PC-9 (cell line): ENCODE results near the gene R3HDM2. TPM values are rescaled to one million over a fixed set of nuclear protein-coding genes. Genes with fewer than 3 reads are reported as not detected.

ENCODE experiments used
- Bru-seq: library from RNA; stranded (reverse); fragments of 400-500 nt; gene quantifications from one replicate; lab custom pipeline; 2021; lab: Mats Ljungman, UMichigan
- BruChase-seq, 2 experiments: library from RNA; stranded (reverse); fragments of 400-500 nt; gene quantifications; one replicate each; lab custom pipeline; 2021; lab: Mats Ljungman, UMichigan
- BruUV-seq: library from RNA; stranded (reverse); fragments of 400-500 nt; replicated peaks from 2 replicates; lab custom pipeline; 2021; lab: Mats Ljungman, UMichigan
- CTCF ChIA-PET: fragments of 300-600 bp; sonication (Branson Sonifier 250); formaldehyde crosslinking; loops from one replicate; lab custom pipeline; 2022; ENCODE audit warnings: antibody characterized with exemption; lab: Charles Lee
- POLR2A ChIA-PET: fragments of 300-600 bp; sonication (Branson Sonifier 250); formaldehyde crosslinking; loops from one replicate; lab custom pipeline; 2022; ENCODE audit warnings: antibody characterized with exemption; ENCODE audit not compliant: unreplicated experiment; lab: Charles Lee
- DNase-seq, 2 experiments: peaks; one replicate each; pipeline versions ENCODE4 v3.0.0 to v3.0.0-alpha.2; 2015 to 2022; ENCODE audit warnings: mixed read lengths in 1 of 2
- H2AFZ ChIP-seq: fragments of 200-600 bp; sonication (generic); 2 replicates; pipeline ENCODE4 v1.8.1; 2017; ENCODE audit warnings: antibody characterized with exemption
- H3F3A ChIP-seq: fragments of 200-600 bp; sonication (generic); 2 replicates; pipeline ENCODE4 v1.8.1; 2017; ENCODE audit warnings: antibody characterized with exemption, mild to moderate bottlenecking, low read depth; ENCODE audit not compliant: insufficient read depth
- H3K27ac ChIP-seq: fragments of 200-600 bp; sonication (generic); 2 replicates; pipeline ENCODE4 v1.6.1; 2016; ENCODE audit warnings: mixed run types
- H3K27me3 ChIP-seq: fragments of 200-600 bp; sonication (generic); 2 replicates; pipeline ENCODE4 v1.6.1; 2016; ENCODE audit warnings: low read depth, mixed run types; ENCODE audit not compliant: insufficient read depth
- H3K36me3 ChIP-seq: fragments of 200-600 bp; sonication (generic); 2 replicates; pipeline ENCODE4 v1.6.1; 2016; ENCODE audit warnings: low read depth, mixed run types
- H3K4me1 ChIP-seq: fragments of 200-600 bp; sonication (generic); replicated peaks from 2 replicates; pipeline ENCODE4 v1.6.1; 2016; ENCODE audit warnings: mixed run types; ENCODE audit not compliant: insufficient read depth
- H3K4me2 ChIP-seq: fragments of 200-600 bp; sonication (generic); 2 replicates; pipeline ENCODE4 v1.6.1; 2017; ENCODE audit warnings: mixed run types
- H3K4me3 ChIP-seq: fragments of 200-600 bp; sonication (generic); 2 replicates; pipeline ENCODE4 v1.6.1; 2016; ENCODE audit warnings: mixed run types
- H3K79me2 ChIP-seq: fragments of 200-600 bp; sonication (generic); 2 replicates; pipeline ENCODE4 v1.6.1; 2017; ENCODE audit warnings: low read depth, mixed run types
- H3K9me2 ChIP-seq: fragments of 200-600 bp; sonication (generic); 2 replicates; pipeline ENCODE4 v1.8.1; 2017; ENCODE audit warnings: mild to moderate bottlenecking; ENCODE audit not compliant: insufficient read depth
- H3K9me3 ChIP-seq: fragments of 200-600 bp; sonication (generic); 2 replicates; pipeline ENCODE4 v1.8.1; 2016; ENCODE audit warnings: low read depth; ENCODE audit not compliant: insufficient read depth
- H4K20me1 ChIP-seq: fragments of 200-600 bp; sonication (generic); 2 replicates; pipeline ENCODE4 v1.8.1; 2017; ENCODE audit not compliant: insufficient read depth
- CTCF ChIP-seq: fragments of 200-600 bp; sonication (generic); conservative IDR thresholded peaks from 2 replicates; pipeline ENCODE4 v1.6.1; 2017; ENCODE audit warnings: mixed run types, antibody characterized with exemption, mild to moderate bottlenecking, moderate library complexity
- EZH2 ChIP-seq: fragments of 200-600 bp; sonication (generic); IDR thresholded peaks from 2 replicates; pipeline ENCODE4 v1.8.0; 2017; ENCODE audit warnings: antibody characterized with exemption, low read depth
- intact Hi-C: fragments of 100-400 bp; cut with micrococcal nuclease; formaldehyde crosslinking; loops from one replicate; pipeline ENCODE4 v1.10.0; 2022; ENCODE audit not compliant: unreplicated experiment
- long read RNA-seq: library from polyadenylated mRNA; stranded (forward); transcript quantifications from one replicate; pipeline ENCODE4 v2.0.0, GENCODE V29; 2022
- total RNA-seq: library from RNA; stranded (reverse); gene quantifications from 2 replicates; pipeline ENCODE4 v1.2.3, GENCODE V29; 2021

The R3HDM2 gene
- total RNA-seq = 54.4 and 65.1 TPM in 2 replicates
- Bru-seq, nascent RNA = percentile 75 among the genes with signal in this experiment
- percentile 79 among the genes with signal in this experiment for BruChase-seq, experiment 1, labeled RNA remaining after a 2-hour chase
- BruChase-seq, experiment 2, labeled RNA remaining after a 6-hour chase = percentile 69 among the genes with signal in this experiment
- long read RNA-seq, full-length matches to known transcripts = 4 of 19 reads
- long read RNA-seq, partial matches to known transcripts = 12 of 19 reads
- long read RNA-seq, other reads (novel, unspliced or antisense) = 3 of 19 reads

DNA sequence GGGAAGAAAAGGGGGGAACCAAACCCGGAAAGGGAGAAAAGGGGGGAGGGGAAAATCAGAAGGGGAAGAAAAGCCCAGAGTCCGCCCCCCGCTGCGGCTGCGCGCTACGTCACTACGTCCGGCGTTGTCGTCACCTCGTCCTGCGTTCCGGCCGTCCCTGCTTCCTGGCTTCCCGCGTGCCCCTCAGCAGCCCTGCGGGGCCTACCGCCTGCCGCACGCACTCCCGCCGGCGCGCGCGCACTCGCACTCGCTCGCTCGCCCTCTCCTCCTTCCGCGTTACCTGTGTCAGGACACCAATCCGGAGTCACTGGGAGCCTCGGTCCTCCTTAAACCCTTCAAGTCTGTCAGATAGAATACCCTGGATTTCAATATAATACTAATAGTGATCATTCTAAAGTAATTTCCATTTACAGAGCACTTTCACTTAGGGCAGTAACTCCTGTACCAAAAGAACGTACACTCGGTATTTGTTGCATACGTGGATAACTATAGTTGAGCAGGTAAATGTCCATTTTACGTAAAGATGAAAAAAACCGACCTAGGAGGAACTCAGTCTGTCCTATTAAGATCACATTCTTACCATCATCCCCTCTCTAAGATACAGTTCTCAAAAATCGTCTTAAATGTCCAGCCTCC lies at the start of gene R3HDM2:
R3HDM2 (minus strand) TSS at position 113 of the 636 bp plus-strand sequence. CDS start 120,615 bp downstream, outside the sequence.
- Histone ChIP-seq H3K36me3 (no peaks in the 10 kb centered on the region), H3F3A (peaks cover 13% of the 10 kb centered on the region; the same call in 1 of the 2 replicates), H3K9me2 (no peaks in the 10 kb centered on the region), H3K9me3 (no peaks in the 10 kb centered on the region), H3K4me3 (peak within 1 kb of the TSS; percentile 74), H3K27me3 (no peaks in the 10 kb centered on the region), H3K79me2 (peaks cover 21% of the 10 kb centered on the region), H3K4me1 (peaks cover 18% of the 10 kb centered on the region), H2AFZ (peak within 1 kb of the TSS; percentile 97), H4K20me1 (no peaks in the 10 kb centered on the region), H3K27ac (peak within 1 kb of the TSS; percentile 91), H3K4me2 (peak within 1 kb of the TSS; percentile 93)
- TF ChIP-seq CTCF (no peak), EZH2 (no peak)
- intact Hi-C loops = no loop called here
- CTCF ChIA-PET = no interaction called here
- peak; percentile 85 to 95 for DNase-seq
- POLR2A ChIA-PET = no interaction called here
- TSS peak; percentile 85 for BruUV-seq

- intact Hi-C loops = no loop called here
- H3K9me2 ChIP-seq = no peaks in the 10 kb centered on the region
- H3K4me1 ChIP-seq = no peaks in the 10 kb centered on the region
- ChIA-PET POLR2A (no interaction called here), CTCF (no interaction called here)
- H4K20me1 ChIP-seq = no peaks in the 10 kb centered on the region
- H3K4me3 ChIP-seq = no peak within 1 kb of the TSS
- no peaks in the 10 kb centered on the region for H3K79me2 ChIP-seq
- H3K4me2 ChIP-seq = no peak within 1 kb of the TSS
- H3F3A ChIP-seq = peaks cover 6% of the 10 kb centered on the region; the same call in 1 of the 2 replicates
- H3K27me3 ChIP-seq = peaks cover 31% of the 10 kb centered on the region
- no peak within 1 kb of the TSS for H3K27ac ChIP-seq
- no peak for DNase-seq
- H3K9me3 ChIP-seq = no peaks in the 10 kb centered on the region
- no TSS peak for BruUV-seq
- TF ChIP-seq EZH2 = no peak
- no peak for TF ChIP-seq CTCF
- H3K36me3 ChIP-seq = no peaks in the 10 kb centered on the region
- H2AFZ ChIP-seq = no peak within 1 kb of the TSS
Measured at GRCh38 chr12:57479376-57480115, 48.7 kb upstream of the R3HDM2 start, which contains the start of gene ARHGAP9. TSS of gene ARHGAP9 (minus strand) at chr12:57479866. CDS start at chr12:57479406, 460 bp downstream.

GRCh38 chr12:57479043-57479375 lies 48.2 kb upstream of the R3HDM2 start:
- intact Hi-C loops = no loop called here
- H3F3A ChIP-seq = peaks cover 6% of the 10 kb centered on the region; the same call in 1 of the 2 replicates
- H3K4me1 ChIP-seq = no peaks in the 10 kb centered on the region
- no peaks in the 10 kb centered on the region for H4K20me1 ChIP-seq
- H3K27ac ChIP-seq = no peak overlapping the region
- H3K36me3 ChIP-seq = no peaks in the 10 kb centered on the region
- no peak overlapping the region for H3K4me2 ChIP-seq
- TF ChIP-seq EZH2 = no peak
- no peak overlapping the region for H3K4me3 ChIP-seq
- CTCF ChIA-PET = no interaction called here
- H3K79me2 ChIP-seq = no peaks in the 10 kb centered on the region
- H2AFZ ChIP-seq = no peak overlapping the region
- H3K9me3 ChIP-seq = no peaks in the 10 kb centered on the region
- H3K27me3 ChIP-seq = peaks cover 36% of the 10 kb centered on the region
- no TSS peak for BruUV-seq
- no peak for DNase-seq
- H3K9me2 ChIP-seq = no peaks in the 10 kb centered on the region
- POLR2A ChIA-PET = no interaction called here
